GM18868 (cell line): ENCODE measurements around the gene C4orf50.
A peak's percentile ranks its signal among the peaks of the same experiment; 100 is the strongest.
"Not testable (repeated sequence)": the region's sequence is repeated elsewhere in the genome, so short reads cannot be mapped to it uniquely, and the experiment has no call there.

Experiments
- ATAC-seq: cut with Tn5 transposase; IDR thresholded peaks from one replicate; pipeline ENCODE4 v1.9.1; 2021; ENCODE audit warnings: mild to moderate bottlenecking, moderate library complexity; ENCODE audit not compliant: unreplicated experiment

C4orf50 gene

GRCh38 chr4:5995901-5996623 is 22.2 kb downstream of the C4orf50 start:
- ATAC-seq: peak; percentile 41

GRCh38 chr4:5993876-5994811 is 24.1 kb downstream of the C4orf50 start:
- no peak for ATAC-seq

GRCh38 chr4:5993346-5993745 is 24.9 kb downstream of the C4orf50 start:
- ATAC-seq: not testable (repeated sequence)

GRCh38 chr4:5992828-5993321 is 25.4 kb downstream of the C4orf50 start:
- ATAC-seq: no peak

GRCh38 chr4:5992171-5992827 is 25.9 kb downstream of the C4orf50 start:
- ATAC-seq: no peak

- no peak for ATAC-seq
Measured at GRCh38 chr4:5991405-5991804, 26.8 kb downstream of the C4orf50 start.

GRCh38 chr4:5990446-5991160 is 27.6 kb downstream of the C4orf50 start:
- no peak for ATAC-seq

GRCh38 chr4:5989236-5990225 is 28.7 kb downstream of the C4orf50 start:
- no peak for ATAC-seq

GRCh38 chr4:5988086-5988845 is 30.0 kb downstream of the C4orf50 start:
- ATAC-seq: no peak

- no peak for ATAC-seq
Measured at GRCh38 chr4:5984843-5985242, 33.4 kb downstream of the C4orf50 start.

GRCh38 chr4:5982156-5982973 is 35.9 kb downstream of the C4orf50 start:
- ATAC-seq: no peak

GRCh38 chr4:5980436-5981155 is 37.6 kb downstream of the C4orf50 start:
- ATAC-seq: no peak

- no peak for ATAC-seq
Measured at GRCh38 chr4:5979981-5980380, 38.2 kb downstream of the C4orf50 start.

GRCh38 chr4:5976921-5977320 is 41.3 kb downstream of the C4orf50 start:
- ATAC-seq: no peak

GRCh38 chr4:5976431-5976830 is 41.8 kb downstream of the C4orf50 start:
- no peak for ATAC-seq

- ATAC-seq: no peak
Measured at GRCh38 chr4:5974321-5974720, 43.9 kb downstream of the C4orf50 start.
